ENCODE measurements around the gene SLC38A10.
A peak's percentile ranks its signal among the peaks of the same experiment; 100 is the strongest.
"Not testable (repeated sequence)": the region's sequence is repeated elsewhere in the genome, so short reads cannot be mapped to it uniquely, and the experiment has no call there.

SLC38A10 gene

GRCh38 chr17:81228420-81228819 is 66.7 kb downstream of the SLC38A10 start:
- H3K27me3 ChIP-seq: no peaks in the 10 kb centered on the region
- TF ChIP-seq CTCF (IDR thresholded peaks at IDR 0.05; ENCODE audit: low read depth, low read length): no peak
- H3K4me3 ChIP-seq (ENCODE audit: low read depth, low read length): no peak overlapping the region
- DNase-seq: no peak
- H3K36me3 ChIP-seq: no peaks in the 10 kb centered on the region; the same call in 1 of the 2 replicates
- H3K9me3 ChIP-seq: no peaks in the 10 kb centered on the region
- no peaks in the 10 kb centered on the region for H3K4me1 ChIP-seq

GRCh38 chr17:81227630-81228029 is 67.5 kb downstream of the SLC38A10 start:
- DNase-seq, H3K36me3 ChIP-seq, H3K4me1 ChIP-seq: not testable (repeated sequence)

GRCh38 chr17:81223762-81224130 is 71.4 kb downstream of the SLC38A10 start:
- Histone ChIP-seq H3K4me3 (ENCODE audit: low read depth, low read length) (no peak overlapping the region), H3K27me3 (no peaks in the 10 kb centered on the region), H3K36me3 (peaks cover 5% of the 10 kb centered on the region), H3K9me3 (no peaks in the 10 kb centered on the region), H3K4me1 (no peaks in the 10 kb centered on the region)
- TF ChIP-seq CTCF (IDR thresholded peaks at IDR 0.05; ENCODE audit: low read depth, low read length): no peak
- DNase-seq: no peak

More at GRCh38 chr17:81227630-81228029, 67.5 kb downstream of the SLC38A10 start:
- not testable (repeated sequence) for H3K9me3 ChIP-seq; H3K27me3 ChIP-seq; H3K4me3 ChIP-seq (ENCODE audit: low read depth, low read length)

GRCh38 chr17:81222906-81223761 is 72.0 kb downstream of the SLC38A10 start, which contains the start of gene CEP131:
TSS of gene CEP131 (minus strand) at chr17:81222965. CDS start at chr17:81220056, 2,909 bp downstream.
- peaks cover 5% of the 10 kb centered on the region for H3K36me3 ChIP-seq
- H3K27me3 ChIP-seq: no peaks in the 10 kb centered on the region
- no peaks in the 10 kb centered on the region for H3K4me1 ChIP-seq
- no peak for TF ChIP-seq CTCF (IDR thresholded peaks at IDR 0.05; ENCODE audit: low read depth, low read length)
- H3K4me3 ChIP-seq (ENCODE audit: low read depth, low read length): peak within 1 kb of the TSS; percentile 65
- H3K9me3 ChIP-seq: no peaks in the 10 kb centered on the region
- peak; percentile 100 for DNase-seq

- Histone ChIP-seq H3K4me3 (ENCODE audit: low read depth, low read length) (peak overlapping the region; percentile 65), H3K4me1 (no peaks in the 10 kb centered on the region), H3K36me3 (peaks cover 5% of the 10 kb centered on the region), H3K27me3 (no peaks in the 10 kb centered on the region), H3K9me3 (no peaks in the 10 kb centered on the region)
- TF ChIP-seq CTCF (IDR thresholded peaks at IDR 0.05; ENCODE audit: low read depth, low read length): no peak
- DNase-seq: no peak
These were observed 72.5 kb downstream of the SLC38A10 start for GRCh38 chr17:81222620-81222905.

GRCh38 chr17:81221842-81222619 is 73.1 kb downstream of the SLC38A10 start:
- H3K36me3 ChIP-seq: peaks cover 5% of the 10 kb centered on the region
- DNase-seq: no peak
- peak overlapping the region; percentile 65 for H3K4me3 ChIP-seq (ENCODE audit: low read depth, low read length)
- no peak for TF ChIP-seq CTCF (IDR thresholded peaks at IDR 0.05; ENCODE audit: low read depth, low read length)
- H3K27me3 ChIP-seq: no peaks in the 10 kb centered on the region
- H3K9me3 ChIP-seq: no peaks in the 10 kb centered on the region
- H3K4me1 ChIP-seq: no peaks in the 10 kb centered on the region

Data from BE2C (cell line).